Suprapubic skin (tissue), 4 donors: ENCODE data around the gene SNX19. TPM values are rescaled to one million over a fixed set of nuclear protein-coding genes. Genes with fewer than 3 reads are reported as not detected.

ENCODE experiments used
- DNase-seq, 2 donors: peaks; one replicate each; pipeline ENCODE4 v3.0.0-alpha.2; 2019; ENCODE audit warnings: low spot score in 2 of 2
- H3K27ac ChIP-seq: fragments of 200-600 bp; sonication (generic); one replicate; pipeline ENCODE4 v1.5.1; 2019
- H3K27me3 ChIP-seq: fragments of 200-600 bp; sonication (generic); one replicate; pipeline ENCODE4 v1.5.1; 2019
- H3K36me3 ChIP-seq: fragments of 200-600 bp; sonication (generic); one replicate; pipeline ENCODE4 v1.5.1; 2019
- H3K4me1 ChIP-seq: fragments of 200-600 bp; sonication (generic); one replicate; pipeline ENCODE4 v1.5.1; 2019
- H3K4me3 ChIP-seq: fragments of 200-600 bp; sonication (generic); one replicate; pipeline ENCODE4 v1.5.1; 2019; ENCODE audit warnings: mild to moderate bottlenecking
- H3K9me3 ChIP-seq: fragments of 200-600 bp; sonication (generic); one replicate; pipeline ENCODE4 v1.5.1; 2019
- CTCF ChIP-seq, 2 donors: fragments of 200-600 bp in 1 of 2; fragments of 450-650 bp in 1 of 2; sonication (generic) in 1 of 2; IDR thresholded peaks; one replicate each; pipeline ENCODE4 v1.5.1; 2016 to 2019; ENCODE audit warnings: antibody characterized with exemption in 2 of 2, mild to moderate bottlenecking in 1 of 2, moderate library complexity in 1 of 2
- EP300 ChIP-seq: sonication (generic); formaldehyde crosslinking; IDR thresholded peaks from one replicate; pipeline ENCODE4 v1.6.1; 2017; ENCODE audit warnings: antibody characterized with exemption
- POLR2A ChIP-seq, 2 donors: fragments of 450-650 bp; IDR thresholded peaks; one replicate each; pipeline ENCODE4 v1.6.1; 2017; ENCODE audit warnings: antibody characterized with exemption in 2 of 2, mild to moderate bottlenecking in 2 of 2, moderate library complexity in 2 of 2
- POLR2AphosphoS5 ChIP-seq, 3 donors: sonication (generic); formaldehyde crosslinking; IDR thresholded peaks; one replicate each; pipeline ENCODE4 v1.6.1; 2017; ENCODE audit warnings: antibody characterized with exemption in 3 of 3
- WGBS: methylation state at CpG from one replicate; pipeline ENCODE4 v1.1.5; 2018; 5-methylcytosine and 5-hydroxymethylcytosine counted together
- total RNA-seq, 4 donors: library from RNA; depleted of rRNA; stranded (reverse); fragments of >200 nt; gene quantifications; one replicate each; pipeline ENCODE4 v1.1.0, GENCODE V29; 2016

SNX19 gene
- total RNA-seq, 4 donors from 2014 or later, result 74.5 to 157 (median 86.0) TPM

DNA sequence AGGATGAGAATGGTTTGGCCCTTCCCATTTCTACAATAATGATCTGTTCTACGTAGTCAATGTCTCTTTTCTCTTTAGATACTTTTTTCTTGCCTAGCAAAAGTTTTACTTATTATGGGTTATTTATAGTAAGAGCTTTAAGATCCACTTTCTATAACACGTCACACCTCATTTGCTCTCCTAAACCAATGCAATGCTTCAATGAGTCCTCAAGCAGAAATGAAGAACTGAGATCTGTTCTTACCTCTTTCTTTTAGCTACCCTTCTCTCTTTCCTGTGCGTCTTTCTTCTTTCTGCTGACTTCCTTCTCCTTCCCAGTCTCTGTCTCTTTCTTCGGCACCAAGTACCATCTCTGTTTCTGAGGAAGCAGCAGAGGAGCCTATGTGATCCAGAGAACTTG lies 61.8 kb downstream of the SNX19 start:
- Histone ChIP-seq H3K27me3 (no peaks in the 10 kb centered on the region), H3K36me3 (no peaks in the 10 kb centered on the region), H3K9me3 (no peaks in the 10 kb centered on the region), H3K4me1 (no peaks in the 10 kb centered on the region), H3K4me3 (no peak overlapping the region), H3K27ac (no peak overlapping the region)
- no peak for DNase-seq
- TF ChIP-seq POLR2AphosphoS5 (IDR thresholded peaks at IDR 0.05) (no peak), POLR2A (IDR thresholded peaks at IDR 0.05) (no peak)
- WGBS, result 92% methylated on average over 4 of the region's 4 CpGs

GRCh38 chr11:130852589-130852988 lies 63.7 kb downstream of the SNX19 start:
- WGBS, result 83% methylated on average over 8 of the region's 8 CpGs
- Histone ChIP-seq H3K27me3 (no peaks in the 10 kb centered on the region), H3K4me1 (peaks cover 11% of the 10 kb centered on the region), H3K36me3 (no peaks in the 10 kb centered on the region), H3K9me3 (no peaks in the 10 kb centered on the region), H3K27ac (no peak overlapping the region), H3K4me3 (no peak overlapping the region)
- no peak for DNase-seq
- TF ChIP-seq POLR2A (IDR thresholded peaks at IDR 0.05) (no peak), POLR2AphosphoS5 (IDR thresholded peaks at IDR 0.05) (no peak), EP300 (no peak), CTCF (IDR thresholded peaks at IDR 0.05) (no peak)

- 89% methylated on average over 6 of the region's 6 CpGs for WGBS
- TF ChIP-seq POLR2AphosphoS5 (IDR thresholded peaks at IDR 0.05) (no peak), EP300 (no peak), POLR2A (IDR thresholded peaks at IDR 0.05) (no peak), CTCF (IDR thresholded peaks at IDR 0.05) (no peak)
- no peak for DNase-seq
- Histone ChIP-seq H3K4me1 (peaks cover 12% of the 10 kb centered on the region), H3K4me3 (no peak overlapping the region), H3K9me3 (no peaks in the 10 kb centered on the region), H3K27ac (no peak overlapping the region), H3K27me3 (no peaks in the 10 kb centered on the region), H3K36me3 (no peaks in the 10 kb centered on the region)
These were observed 65.9 kb downstream of the SNX19 start for GRCh38 chr11:130850185-130850944.

DNA sequence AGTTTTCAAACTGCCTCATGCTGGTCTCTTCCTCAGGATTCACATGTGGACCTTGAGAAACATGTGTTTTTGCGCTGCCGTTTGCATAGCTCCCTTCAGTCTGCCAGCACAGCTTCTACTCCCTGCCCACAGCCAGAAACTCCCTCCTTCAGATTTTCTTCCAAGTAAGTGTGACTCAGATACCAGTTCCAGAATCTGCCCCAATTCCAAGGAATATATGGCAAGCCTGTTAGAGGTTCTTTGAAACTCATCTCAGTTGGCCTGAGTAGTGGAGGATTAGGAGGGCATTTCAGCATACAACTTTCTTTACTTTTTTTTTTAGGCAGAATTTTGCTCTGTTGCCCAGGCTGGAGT lies 67.1 kb downstream of the SNX19 start:
- Histone ChIP-seq H3K4me1 (peaks cover 12% of the 10 kb centered on the region), H3K9me3 (no peaks in the 10 kb centered on the region), H3K27ac (no peak overlapping the region), H3K36me3 (no peaks in the 10 kb centered on the region), H3K4me3 (no peak overlapping the region), H3K27me3 (no peaks in the 10 kb centered on the region)
- no peak for TF ChIP-seq POLR2AphosphoS5 (IDR thresholded peaks at IDR 0.05)
- no peak for TF ChIP-seq EP300
- TF ChIP-seq CTCF (IDR thresholded peaks at IDR 0.05), result no peak
- no peak for TF ChIP-seq POLR2A (IDR thresholded peaks at IDR 0.05)
- DNase-seq, result no peak
- WGBS, result 48% methylated on average over 2 of the region's 2 CpGs

DNA sequence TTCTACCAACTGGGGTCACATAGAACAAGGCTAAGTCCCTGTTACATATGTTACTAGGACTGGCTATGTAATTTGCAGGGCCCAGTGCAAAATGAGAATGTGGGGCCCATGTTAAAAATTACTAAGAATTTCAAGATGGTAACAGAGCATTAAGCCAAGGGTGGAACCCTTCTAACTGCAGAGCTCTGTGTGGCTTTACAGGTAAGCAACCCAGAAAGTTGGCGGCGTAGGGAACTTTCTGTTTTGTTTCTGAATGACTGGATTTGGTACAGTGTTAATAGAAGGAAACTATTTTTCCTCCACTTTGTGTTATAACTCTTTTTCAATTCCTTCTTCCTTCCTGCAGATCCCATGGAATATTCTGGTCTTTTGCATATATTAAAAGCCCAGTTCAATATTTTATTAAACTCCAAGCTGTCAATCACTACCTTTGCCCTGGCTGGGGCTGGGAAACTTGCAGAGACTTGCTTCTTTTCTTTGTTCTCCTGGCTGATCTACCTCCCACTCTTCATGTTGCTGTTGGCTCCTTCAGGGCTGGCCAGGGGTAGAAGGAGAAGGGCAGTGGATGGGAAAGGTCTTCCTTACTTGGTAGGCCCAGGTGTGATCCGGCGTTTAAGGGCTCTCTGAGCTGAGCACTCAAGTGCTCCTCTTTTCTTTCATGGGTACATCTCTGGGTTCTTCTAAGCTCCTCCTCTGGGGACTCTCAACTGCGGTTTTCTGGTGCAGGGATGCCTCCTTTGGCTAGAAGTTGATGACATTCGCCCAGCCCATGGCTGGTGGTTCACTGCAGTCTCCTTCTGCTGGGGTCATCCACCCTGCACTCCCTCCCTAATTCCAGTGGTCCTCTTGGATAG lies 67.7 kb downstream of the SNX19 start:
- WGBS, result 65% methylated on average over 6 of the region's 6 CpGs
- Histone ChIP-seq H3K4me1 (peaks cover 12% of the 10 kb centered on the region), H3K36me3 (no peaks in the 10 kb centered on the region), H3K27me3 (no peaks in the 10 kb centered on the region), H3K4me3 (no peak overlapping the region), H3K27ac (no peak overlapping the region), H3K9me3 (no peaks in the 10 kb centered on the region)
- TF ChIP-seq POLR2AphosphoS5 (IDR thresholded peaks at IDR 0.05), result no peak
- no peak for TF ChIP-seq EP300
- TF ChIP-seq POLR2A (IDR thresholded peaks at IDR 0.05), result no peak
- TF ChIP-seq CTCF (IDR thresholded peaks at IDR 0.05), result no peak
- DNase-seq, result no peak
